T-helper 1 cell (primary cell): ENCODE data around the gene SLC6A18.
"Not testable (repeated sequence)": the region's sequence is repeated elsewhere in the genome, so short reads cannot be mapped to it uniquely, and the experiment has no call there.

Experiments
- DNase-seq, 5 donors: peaks; one replicate each; pipeline ENCODE4 v3.0.0-alpha.2; 2012 to 2020

The SLC6A18 gene

DNA sequence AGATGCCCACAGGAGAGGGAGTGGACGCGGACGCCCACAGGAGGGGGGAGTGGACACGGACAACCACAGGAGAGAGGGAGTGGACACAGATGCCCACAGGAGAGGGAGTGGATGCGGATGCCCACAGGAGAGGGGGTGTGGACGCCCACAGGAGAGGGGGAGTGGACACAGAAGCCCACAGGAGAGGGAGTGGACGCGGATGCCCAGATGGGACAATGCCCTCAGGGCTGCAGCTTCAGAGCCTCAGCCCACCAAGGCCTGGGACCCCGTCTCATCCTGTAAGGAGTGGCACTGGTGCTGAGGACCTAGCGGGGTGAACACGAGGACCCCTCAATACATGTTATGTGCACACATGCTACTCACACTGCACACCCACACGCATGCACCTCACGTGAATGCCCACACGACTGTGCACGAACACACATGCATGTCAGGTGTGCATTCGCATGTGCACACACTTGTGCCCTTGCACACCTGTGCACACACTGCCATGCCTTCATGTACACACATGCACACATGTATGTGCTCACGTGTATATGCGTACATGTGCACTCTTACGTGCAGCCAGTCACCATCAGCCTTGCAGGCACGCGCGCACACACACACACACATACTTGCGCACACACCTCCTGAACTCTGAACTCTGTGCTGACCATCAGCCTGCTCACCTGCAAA lies 34.8 kb downstream of the SLC6A18 start:
- DNase-seq = no peak

DNA sequence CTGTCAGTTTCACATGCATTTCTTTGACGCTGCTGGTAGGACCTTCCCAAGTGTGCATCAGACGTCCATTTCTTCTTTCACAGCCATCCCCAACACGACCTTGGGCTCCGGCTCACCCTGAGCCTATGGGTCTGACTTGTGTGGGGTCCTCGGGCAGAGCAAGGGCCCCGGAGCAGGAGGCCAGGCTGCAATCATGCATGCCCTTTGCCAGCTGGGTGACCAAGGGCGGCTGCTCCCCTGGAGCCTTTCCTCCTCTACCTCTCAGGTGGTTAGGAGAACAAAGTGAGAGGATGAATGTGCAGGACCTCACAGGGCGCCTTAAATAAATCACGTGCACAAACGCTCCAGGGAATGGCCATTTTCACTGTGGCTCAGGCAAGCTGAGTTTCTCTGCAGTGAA lies 36.5 kb downstream of the SLC6A18 start:
- DNase-seq = no peak

DNA sequence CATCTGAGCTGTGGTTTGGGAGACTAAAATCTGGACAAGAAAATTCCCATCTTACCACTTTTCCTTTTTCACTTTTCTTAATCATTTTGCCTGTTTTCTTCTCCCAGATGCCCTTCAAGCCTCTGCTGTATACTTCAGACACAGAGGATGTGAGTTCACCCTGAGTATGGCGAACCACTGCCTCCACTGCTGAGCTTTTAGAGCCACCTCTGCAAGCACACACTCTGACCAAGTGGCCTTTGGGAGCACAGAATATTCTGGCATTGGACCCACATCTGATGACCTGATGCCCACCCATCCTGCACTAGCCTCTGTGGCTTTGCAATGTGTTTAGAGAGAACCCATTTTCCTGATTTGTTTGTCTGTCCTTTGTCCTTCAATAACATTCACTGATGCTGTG lies 37.2 kb downstream of the SLC6A18 start:
- DNase-seq = no peak

DNA sequence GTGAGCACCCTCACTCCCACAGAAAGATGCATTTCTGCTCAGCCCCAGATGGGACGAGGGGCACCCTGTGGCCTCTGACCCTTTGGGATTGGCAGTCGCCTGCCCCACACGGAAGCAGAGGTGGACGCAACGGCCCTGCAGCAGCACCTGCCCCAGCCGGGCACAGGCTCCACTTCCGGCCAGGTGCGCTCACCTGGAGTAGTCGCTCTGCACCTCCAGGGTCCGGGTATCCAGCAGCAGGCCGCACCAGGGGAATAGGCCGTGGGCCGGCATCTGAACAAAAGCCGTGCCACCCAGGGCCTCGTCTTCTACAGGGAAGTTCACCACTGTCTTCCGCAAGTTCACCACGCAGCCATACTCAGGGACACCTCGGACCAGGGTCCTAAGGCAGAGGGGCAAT lies 39.0 kb downstream of the SLC6A18 start:
- no peak for DNase-seq

DNA sequence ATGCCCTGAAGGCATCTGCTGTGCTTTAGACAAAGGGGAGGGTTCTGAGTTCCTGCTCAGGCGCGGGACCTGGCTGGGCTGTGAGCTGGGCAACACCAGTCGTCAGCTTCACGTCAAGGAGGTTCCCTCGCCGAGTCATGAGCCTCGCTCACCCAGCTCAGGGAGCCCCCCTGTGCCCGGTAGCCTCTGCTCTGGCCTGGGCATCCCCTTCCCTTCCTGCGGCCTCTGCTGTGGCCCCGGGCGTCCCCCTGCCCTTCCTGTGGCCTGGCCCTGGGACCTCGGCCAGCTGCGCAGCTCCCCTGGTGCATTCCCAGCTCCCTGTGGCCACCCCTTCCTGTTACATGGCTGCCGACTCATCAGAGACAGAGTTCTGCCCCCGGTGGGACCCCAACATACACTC lies 39.8 kb downstream of the SLC6A18 start:
- DNase-seq = no peak

DNA sequence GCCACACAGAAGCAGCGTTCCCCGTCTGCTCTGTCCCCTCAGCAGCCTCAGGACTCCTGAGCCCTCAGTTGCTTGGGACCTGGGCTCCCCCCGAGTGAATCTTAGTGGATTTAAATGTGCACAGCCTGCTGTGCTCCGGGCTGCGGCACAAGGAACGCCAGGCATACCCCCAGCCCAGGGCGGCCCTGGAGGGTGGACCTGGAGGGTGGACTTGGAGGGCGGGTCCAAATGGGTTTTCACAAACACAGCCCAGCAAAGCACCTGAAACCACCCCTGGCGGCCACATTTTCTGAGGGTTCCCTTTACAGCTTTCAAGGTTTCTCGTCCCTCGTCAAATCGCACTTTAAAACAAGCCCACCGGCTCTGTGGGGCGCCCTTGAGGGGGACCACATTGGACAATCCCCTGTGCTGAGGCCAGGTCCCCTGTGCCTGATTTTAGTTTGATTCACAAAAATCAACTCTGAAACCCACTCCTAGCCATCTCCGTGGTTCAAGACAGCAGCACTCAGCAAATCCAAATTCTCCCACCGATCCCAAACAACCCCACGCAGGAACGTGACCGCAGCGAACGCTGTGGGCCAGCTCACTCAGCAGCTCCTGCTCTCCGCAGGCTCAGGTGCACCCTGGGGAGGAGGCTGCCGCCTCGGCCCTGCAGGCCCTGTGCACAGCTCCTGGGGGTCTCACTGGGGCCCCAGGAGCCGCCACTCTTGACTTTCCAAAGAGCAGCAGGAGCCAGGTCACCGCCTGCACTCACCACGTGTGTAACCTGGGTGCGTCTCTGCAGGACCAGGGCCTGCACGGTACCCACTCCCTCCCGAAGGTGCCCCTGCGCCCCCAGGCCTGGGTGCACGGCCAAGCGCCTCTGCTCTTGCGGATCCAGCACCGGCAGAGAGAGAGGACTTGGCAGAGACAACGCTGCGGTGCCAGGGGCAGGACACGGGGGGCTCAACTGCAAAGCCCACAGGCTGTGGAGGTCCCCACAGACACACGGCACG lies 40.6 kb downstream of the SLC6A18 start:
- DNase-seq = no peak

DNA sequence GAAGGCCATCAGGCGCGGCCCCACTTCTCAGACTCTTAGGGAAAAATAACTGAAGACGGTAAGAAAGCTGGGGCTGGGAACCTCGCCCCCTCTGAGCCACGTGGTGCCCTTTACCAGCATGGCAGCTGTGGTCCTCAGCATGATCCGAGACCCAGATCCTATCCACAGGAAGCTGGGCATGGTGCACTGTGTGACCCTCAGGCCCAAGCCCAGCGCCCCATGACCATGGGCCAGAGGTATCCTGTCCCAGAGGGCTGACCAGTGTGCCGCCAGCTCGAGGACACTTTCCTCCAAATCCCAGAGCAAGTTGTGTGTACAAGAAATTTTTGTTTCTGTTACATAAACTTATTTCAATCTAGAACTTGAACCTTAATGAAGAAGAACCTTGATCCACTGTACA lies 41.6 kb downstream of the SLC6A18 start:
- DNase-seq = no peak

DNA sequence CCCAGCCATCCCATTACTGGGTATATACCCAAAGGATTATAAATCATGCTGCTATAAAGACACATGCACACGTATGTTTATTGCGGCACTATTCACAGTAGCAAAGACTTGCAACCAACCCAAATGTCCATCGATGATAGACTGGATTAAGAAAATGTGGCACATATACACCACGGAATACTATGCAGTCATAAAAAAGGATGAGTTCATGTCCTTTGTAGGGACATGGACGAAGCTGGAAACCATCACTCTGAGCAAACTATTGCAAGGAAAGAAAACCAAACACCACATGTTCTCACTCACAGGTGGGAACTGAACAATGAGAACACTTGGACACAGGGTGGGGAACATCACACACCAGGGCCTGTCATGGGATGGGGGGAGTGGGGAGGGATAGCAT lies 42.3 kb downstream of the SLC6A18 start:
- not testable (repeated sequence) for DNase-seq

DNA sequence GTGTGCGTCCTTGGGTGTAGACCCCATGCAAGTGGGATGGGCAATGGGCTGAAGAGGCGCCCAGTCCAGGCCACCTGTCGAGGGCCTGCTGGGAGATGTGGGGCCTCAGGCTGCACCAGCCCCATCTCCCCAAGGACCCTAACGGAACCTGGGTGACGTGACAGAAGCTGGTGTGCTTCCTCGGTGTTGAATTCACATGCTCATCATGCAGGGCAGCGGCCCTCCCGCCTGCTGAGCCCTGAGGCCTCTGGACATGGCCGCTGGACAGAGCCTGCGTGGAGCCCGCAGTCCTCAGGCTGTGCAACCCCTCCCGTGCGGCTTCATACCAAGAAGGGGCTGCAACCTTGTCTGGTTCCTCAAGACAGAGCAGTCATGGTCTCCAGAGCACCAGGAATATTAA lies 42.9 kb downstream of the SLC6A18 start:
- no peak for DNase-seq

DNA sequence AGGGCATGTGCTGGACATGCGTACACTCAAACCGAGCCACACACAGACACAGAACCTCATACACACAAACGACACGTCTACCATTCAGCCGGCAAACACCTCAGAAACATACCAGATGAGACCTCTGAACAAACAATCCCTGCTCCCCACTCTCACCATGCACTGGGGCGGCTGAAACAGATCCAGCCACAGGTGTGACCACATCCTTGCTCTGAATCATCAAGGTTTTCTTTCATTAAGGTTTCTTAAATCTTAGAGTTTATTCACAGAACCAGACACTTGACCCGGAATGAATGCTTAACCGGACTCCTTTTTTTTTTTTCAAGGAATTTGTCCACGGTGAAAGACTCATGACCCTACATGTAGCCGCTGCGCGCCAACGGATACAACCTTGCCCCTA lies 43.5 kb downstream of the SLC6A18 start:
- peak in 1 of 5 donors; percentile 59 for DNase-seq

DNA sequence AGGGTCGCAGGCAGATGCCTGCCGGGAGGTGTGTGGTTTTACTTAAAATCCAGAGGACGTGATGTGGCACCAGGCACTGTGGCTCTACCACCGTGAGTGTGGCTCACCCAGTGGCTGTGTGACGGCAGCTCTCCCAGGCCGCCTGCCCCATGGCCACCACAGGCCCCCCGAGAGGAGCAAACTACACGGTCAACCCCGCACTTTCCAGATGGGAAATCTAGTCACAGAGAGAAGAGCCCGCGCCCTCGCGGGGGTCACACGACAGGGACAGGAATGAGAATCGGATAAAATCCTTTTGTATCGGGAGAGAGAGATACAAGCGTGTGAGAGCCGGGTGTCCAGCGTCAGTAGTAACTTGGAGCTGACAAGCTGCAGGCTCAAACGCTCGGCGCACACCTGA lies 45.2 kb downstream of the SLC6A18 start:
- DNase-seq = no peak

DNA sequence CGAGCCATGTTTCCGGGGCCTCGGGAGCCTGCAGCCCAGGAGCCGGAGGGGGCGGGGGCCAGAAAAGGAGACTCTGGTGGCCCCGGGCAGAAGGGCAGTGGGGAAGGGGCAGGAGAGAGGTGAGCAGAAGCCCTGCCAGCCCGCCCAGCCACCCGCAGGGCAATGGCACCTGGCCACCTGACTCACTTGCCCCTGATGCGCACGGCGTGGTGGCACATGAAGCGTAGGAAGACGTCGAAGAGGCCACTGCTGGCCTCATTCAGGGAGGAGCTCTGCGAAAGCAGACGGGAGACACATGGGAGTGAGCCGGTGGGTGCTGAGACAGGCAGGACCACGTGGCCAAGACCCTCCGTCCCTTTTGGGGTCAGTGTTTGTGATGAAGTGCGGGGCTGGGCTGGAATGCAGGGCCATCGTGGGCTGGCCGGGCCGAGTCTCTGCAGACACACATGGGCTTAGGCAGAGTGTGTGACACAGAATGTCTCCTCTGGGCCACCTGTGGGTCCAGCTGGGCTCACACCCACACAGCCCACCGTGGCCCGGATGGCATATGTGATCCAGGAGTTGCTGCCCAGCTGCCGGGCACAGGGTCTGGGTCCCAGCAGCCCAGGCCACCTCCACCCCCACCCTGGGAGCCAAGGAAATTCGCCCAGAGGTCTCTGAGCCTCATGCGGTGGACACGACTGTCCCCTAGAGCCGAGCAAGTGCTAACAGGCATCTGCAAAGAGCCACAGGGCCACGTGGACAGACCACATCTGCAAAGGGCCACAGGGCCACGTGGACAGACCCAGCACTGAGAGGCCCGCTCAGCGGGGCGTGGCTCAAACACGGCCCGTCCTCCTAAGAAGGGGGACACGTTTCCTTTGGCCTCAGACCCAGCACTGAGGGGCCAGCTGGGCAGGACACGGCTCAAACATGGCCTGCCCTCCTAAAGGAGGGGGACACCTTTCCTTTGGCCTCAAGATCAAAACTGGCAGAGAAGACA lies 46.0 kb downstream of the SLC6A18 start:
- DNase-seq = no peak

DNA sequence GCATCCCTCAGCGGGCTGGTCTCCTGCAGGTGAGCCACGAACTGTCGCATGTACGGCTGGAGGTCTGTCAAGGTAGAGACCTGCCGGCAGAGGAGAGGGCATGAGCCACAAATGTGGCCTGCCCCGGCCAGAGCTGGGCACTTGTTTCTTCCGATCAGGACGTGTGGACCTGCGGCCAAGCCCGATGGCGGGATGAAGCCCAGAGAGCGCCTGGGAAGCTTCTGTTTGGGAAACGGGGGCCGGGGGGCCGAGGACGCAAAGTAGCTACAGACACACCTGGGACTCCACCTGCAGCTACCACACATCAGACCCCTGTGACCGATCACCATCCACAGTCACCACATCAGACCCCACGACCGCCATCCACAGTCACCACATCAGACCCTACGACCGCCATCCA lies 47.0 kb downstream of the SLC6A18 start:
- DNase-seq = no peak

DNA sequence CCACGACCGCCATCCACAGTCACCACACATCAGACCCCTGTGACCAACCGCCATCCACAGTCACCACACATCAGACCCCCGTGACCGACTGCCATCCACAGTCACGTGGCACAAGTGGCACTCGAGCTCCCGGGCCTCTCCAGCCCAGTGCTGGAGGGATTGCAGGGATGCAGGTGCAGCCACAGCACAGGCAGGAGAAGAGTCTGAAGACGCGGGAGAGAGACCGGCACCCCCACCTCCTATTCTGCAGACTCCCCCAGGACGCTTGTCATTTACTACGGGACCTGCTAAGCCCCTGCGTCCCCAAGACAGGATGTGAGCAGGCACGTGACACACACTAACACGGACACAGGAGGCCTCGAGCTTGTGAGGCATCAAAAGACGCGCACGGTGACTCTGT lies 48.6 kb downstream of the SLC6A18 start:
- DNase-seq = no peak

DNA sequence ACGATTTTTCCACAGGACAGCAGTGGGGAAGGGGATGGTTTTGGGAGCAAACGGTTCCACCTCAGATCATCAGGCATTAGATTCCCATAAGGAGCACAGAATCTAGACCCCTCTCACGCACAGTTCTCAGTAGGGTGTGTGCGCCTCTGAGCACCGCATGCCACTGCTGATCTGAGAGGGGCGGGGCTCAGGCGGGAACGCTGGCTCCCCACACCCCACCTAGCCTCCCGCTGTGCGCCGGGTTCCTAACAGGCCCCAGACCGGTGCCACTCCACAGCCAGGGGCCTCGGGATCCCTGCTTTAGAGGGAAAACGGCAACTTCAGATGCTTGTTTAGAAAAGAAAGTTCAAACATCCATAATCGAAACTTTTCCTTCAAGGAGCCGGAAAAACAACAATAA lies 49.3 kb downstream of the SLC6A18 start:
- no peak for DNase-seq

DNA sequence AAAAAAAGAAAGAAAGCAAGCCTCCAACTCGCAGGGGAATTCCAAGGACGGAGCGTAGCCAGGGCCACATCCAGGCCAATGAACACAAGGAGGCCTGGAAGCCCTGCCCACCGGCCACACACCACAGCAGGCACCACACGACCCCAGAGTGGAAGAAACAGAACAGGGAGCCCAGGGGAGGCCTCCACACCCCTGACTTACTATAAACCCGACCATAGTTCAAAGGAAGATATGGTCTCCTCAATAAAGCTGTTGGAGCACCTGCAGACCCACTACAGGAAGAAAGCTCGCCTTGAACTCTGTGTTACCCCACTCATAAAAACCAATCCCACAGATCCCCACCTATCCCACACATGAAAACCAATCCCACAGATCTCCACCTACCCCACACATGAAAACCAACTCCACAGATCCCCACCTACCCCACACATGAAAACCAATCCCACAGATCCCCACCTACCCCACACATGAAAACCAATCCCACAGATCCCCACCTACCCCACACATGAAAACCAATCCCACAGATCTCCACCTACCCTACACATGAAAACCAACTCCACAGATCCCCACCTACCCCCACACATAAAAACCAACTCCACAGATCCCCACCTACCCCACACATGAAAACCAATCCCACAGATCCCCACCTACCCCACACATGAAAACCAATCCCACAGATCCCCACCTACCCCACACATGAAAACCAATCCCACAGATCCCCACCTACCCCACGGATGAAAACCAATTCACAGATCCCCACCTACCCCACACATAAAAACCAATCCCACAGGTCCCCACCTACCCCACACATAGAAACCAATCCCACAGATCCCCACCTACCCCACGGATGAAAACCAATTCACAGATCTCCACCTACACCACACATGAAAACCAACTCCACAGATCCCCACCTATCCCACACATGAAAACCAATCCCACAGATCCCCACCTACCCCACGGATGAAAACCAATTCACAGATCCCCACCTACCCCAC lies 50.5 kb downstream of the SLC6A18 start:
- DNase-seq = not testable (repeated sequence)

DNA sequence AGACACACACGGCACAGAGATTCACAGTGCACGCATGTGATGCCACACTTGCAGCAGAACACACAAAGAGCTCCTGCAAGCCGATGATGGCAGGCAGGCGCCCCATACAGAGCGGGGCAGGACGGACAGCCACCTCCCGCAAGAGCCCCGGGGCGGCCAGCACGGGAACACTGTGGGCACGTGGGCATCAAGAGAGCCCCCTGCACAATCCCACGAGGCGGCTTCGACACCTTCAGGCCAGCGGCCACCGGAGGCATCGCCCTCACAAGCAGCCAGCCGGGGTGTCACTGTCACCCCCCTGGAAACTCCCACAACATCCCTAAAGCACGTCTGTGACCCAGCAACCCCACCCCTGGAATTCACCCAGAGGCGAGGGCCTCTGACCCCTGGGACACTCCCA lies 51.7 kb downstream of the SLC6A18 start:
- no peak for DNase-seq

DNA sequence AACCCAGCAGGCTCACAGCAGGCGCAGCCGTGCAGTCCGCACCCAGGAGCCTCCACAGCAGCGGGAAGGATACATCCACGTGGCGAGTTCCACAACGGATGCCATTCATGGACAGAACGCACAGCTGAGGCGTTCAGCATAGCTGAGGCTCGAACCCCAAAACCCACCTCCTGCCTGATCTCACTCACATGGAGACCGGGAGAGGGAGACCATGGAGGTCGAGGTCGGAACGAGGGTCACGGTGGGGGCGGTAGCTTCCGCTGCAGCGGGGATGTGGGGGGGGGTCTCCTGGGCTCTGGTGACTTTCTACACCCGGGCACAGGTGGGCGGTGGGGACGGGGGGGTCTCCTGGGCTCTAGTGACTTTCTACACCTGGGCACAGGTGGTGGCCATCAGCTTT lies 52.1 kb downstream of the SLC6A18 start:
- no peak for DNase-seq

DNA sequence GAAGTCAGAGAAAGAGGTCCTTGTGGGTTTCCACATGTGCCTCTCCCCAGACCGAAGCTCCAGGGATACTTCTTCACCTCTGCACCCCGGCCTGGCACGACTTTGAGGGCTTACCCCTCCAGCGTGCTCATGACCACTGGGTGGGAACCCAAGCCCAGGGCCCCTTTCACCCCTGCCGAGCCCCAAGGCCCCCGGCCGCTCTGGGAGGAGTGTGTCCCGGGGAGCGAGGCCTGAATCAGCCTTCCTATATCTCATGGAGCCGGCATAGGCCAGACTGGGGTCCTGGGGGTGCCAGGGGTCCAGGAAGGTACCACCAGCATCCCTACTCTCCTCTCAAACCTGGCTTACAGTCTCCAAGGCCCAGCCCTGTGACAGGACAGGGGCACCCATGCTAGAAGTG lies 52.6 kb downstream of the SLC6A18 start:
- no peak for DNase-seq

DNA sequence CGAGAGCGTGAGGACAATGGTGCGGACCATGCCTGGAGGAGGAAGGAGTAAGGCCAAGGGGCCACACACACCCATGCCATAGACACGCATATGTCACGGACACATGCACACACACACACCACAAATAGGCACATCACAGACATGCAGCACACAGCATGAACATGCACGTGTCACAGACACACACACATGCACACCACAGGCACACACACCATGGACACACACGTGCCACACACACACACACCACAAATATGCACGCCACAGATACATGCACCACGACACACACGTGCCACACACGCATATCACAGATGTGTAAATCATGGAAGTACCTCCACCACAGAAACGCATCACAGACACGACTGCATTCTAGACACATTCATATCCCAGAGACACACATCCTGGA lies 53.0 kb downstream of the SLC6A18 start:
- DNase-seq = no peak

DNA sequence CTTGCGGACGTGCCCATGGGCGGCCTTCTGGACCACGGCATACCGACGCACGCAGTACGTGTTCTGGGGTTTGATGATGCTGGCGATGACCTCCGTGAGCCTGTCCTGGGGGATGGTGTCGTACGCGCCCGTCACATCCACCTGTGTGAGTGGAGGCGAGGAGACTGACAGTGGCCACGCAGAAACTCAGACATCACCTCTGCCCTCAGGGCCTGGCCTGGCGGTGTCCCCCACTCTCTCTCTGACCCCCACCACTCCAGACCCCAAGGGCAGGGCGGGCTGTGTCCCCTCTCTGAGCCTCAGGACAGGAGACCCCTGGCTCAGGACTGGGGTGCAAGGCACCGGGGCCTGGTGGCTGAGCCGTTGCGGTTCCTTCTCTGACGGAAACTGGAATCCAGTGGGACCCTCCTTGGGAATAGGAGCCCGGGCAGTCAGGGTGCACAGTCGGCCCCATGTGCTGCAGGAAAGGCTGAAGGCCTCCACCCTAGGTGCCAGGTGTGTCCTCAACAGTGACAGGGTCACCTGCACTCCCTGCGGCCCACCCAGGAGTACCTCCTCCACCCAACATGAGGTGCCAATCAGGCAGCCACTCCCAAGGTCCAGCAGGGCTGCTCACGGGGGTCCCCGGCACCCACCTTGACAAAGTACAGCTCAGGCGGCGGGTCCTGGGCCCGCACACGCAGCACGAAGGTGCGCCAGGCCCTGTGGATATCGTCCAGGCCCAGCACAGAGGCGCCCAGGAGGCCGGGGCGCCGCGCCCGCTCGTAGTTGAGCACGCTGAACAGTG lies 53.7 kb downstream of the SLC6A18 start:
- DNase-seq = no peak
